ENCODE measurements around the gene SMIM29.

GRCh38 chr6:34295721-34296120 is 46.9 kb upstream of the SMIM29 start:
- TF ChIP-seq CTCF (conservative IDR thresholded peaks at IDR 0.05 in 1 of 2, IDR thresholded peaks at IDR 0.05 in 1 of 2; ENCODE audit: low read depth in 1 of 2, low read length in 2 of 2): no peak
- TF ChIP-seq EZH2 (IDR thresholded peaks at IDR 0.05; ENCODE audit: low read length, missing control alignments): no peak

All from fibroblast of lung (primary cell).